C4-2B (cell line): ENCODE measurements around the gene RAB6B.

Source experiments
- CTCF ChIP-seq: fragments of 450-650 bp; conservative IDR thresholded peaks from 2 replicates; pipeline ENCODE4 v1.5.1; 2017; ENCODE audit warnings: mild to moderate bottlenecking
- ZFX ChIP-seq: fragments of 450-650 bp; IDR thresholded peaks from 2 replicates; pipeline ENCODE4 v1.6.1; 2017

- TF ChIP-seq CTCF (no peak), ZFX (no peak)
Observed at GRCh38 chr3:133864616-133865015, 31.1 kb downstream of the RAB6B start.
